COLO829 (cell line): ENCODE measurements around the gene ZNF888.
A peak's percentile ranks its signal among the peaks of the same experiment; 100 is the strongest.
"Not testable (repeated sequence)": the region's sequence is repeated elsewhere in the genome, so short reads cannot be mapped to it uniquely, and the experiment has no call there.

Experiments
- DNase-seq: peaks from one replicate; pipeline ENCODE4 v3.0.0; 2012; ENCODE audit warnings: low spot score

Gene ZNF888

GRCh38 chr19:52941941-52942385, 18.7 kb upstream of the ZNF888 start:
- no peak for DNase-seq

GRCh38 chr19:52941523-52941922, 18.3 kb upstream of the ZNF888 start:
- not testable (repeated sequence) for DNase-seq

- DNase-seq = not testable (repeated sequence)
Observed at GRCh38 chr19:52940905-52941304, 17.7 kb upstream of the ZNF888 start.

- no peak for DNase-seq
Observed at GRCh38 chr19:52938761-52939160, 15.5 kb upstream of the ZNF888 start.

- DNase-seq = no peak
Observed at GRCh38 chr19:52936954-52937325, 13.7 kb upstream of the ZNF888 start.

- no peak for DNase-seq
Observed at GRCh38 chr19:52936151-52936953, 13.1 kb upstream of the ZNF888 start.

DNA sequence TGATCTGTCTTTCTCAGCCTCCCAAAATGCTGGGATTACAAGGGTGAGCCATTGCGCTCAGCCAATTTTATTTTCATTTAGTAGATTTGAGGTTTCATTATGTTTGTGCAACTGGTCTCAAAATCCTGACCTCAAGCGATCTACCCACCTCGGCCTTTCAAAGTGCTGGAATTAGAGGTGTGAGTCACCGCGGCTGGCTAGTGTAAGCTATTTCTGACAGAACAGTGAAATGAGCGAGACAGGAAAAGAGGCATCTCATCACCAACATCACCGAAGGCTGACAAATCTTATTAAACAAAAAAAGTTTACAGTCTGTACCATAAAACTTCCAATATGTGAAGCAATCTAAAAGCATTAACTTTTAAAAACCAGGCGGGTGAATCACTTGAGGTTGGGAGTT, 12.2 kb upstream of the ZNF888 start:
- DNase-seq = no peak

DNA sequence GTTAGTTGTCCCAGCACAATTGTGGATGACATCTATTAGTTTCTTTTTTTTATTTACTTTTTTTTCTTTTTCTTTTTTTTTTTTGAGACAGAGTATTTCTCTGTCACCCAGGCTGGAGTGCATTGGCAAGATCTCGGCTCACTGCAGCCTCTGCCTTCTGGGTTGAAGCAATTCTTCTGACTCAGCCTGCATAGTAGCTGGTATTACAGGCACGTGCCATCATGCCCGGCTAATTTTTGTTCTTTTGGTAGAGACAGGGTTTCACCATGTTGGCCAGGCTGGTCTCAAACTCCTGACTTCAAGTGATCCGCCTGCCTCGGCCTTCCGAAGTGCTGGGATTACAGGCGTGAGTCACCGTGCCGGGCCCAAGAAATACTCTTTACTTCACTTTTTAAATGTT, 1.4 kb upstream of the ZNF888 start:
- not testable (repeated sequence) for DNase-seq

GRCh38 chr19:52923778-52924593, 758 bp upstream of the ZNF888 start:
- no peak for DNase-seq

DNA sequence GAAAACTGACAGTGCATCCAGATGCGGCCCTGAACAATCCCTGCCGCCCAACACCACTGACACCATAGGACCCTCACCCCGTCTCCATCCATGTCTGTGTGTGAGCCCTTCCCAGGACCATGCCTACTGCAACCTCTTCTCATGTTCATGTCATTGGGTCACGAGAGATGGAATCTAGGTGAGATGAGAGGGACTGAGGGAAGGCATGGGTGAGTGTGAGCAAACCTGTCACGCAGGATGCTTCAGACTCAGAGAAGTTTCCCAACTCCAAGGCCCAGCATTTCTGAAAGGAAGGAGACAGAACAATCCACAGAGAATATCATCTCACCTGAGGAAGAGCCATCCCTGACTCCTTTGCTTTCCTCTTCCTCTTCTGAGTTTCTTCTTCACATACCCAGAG, 5.7 kb downstream of the ZNF888 start:
- no peak for DNase-seq

DNA sequence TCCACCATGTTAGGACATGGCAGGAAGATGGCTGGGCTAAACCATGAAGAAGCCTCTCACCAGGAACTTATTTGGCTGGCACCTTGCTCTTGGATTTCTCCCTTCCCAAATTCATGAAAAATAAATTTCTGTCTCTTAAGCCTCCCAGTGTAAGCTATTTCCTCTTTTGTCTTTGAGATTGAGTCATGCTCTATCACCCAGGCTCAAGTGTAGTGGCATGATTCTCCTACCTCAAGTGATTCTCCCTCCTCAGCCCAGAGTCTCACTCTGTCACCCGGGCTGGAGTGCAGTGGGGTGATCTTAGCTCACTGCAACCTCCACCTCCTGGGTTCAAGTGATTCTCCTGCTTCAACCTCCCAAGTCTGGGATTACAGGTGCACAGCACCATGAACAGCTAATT, 12.6 kb downstream of the ZNF888 start:
- no peak for DNase-seq

- not testable (repeated sequence) for DNase-seq
Observed at GRCh38 chr19:52904052-52904780, 19.0 kb downstream of the ZNF888 start.

DNA sequence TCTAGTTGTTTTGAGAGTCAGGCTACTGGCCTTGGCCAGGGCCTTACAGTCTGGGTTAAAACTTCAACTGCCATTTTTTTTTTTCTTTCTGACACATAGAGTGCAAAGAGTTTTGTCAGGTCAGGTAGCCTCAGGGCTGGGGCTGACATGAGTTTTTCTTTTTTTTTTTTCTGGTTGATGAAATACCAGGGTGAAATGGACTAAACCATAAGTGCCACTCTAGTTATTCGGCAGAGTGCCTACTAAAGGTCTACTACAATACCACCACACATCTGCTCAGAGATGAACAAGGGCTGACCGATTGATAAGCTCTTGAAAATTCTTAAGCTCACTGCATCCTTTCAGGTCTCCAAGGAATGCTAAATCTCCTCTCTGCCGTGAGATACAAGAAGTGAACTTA, 21.4 kb downstream of the ZNF888 start:
- DNase-seq = no peak

DNA sequence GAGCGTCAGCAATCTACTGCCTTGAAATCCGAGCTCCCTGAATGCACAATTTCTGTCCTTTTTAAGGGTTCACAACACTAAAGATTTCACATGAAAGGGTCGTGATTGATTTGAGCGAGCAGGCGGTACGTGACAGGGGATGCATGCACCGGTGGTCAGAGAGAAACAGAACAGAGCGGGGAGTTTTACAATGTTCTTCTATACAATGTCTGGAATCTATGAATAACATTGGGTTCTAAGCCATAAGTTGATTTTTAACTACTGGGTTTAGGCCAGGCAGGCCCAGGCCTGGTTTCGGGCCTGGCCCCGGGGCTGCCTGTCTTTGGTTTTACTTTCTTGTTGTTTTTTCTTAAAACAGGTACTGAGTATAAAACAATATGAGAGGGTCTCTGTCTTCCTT, 24.6 kb downstream of the ZNF888 start:
- DNase-seq = not testable (repeated sequence)

- DNase-seq = no peak
Observed at GRCh38 chr19:52898101-52898500, 25.1 kb downstream of the ZNF888 start.

DNA sequence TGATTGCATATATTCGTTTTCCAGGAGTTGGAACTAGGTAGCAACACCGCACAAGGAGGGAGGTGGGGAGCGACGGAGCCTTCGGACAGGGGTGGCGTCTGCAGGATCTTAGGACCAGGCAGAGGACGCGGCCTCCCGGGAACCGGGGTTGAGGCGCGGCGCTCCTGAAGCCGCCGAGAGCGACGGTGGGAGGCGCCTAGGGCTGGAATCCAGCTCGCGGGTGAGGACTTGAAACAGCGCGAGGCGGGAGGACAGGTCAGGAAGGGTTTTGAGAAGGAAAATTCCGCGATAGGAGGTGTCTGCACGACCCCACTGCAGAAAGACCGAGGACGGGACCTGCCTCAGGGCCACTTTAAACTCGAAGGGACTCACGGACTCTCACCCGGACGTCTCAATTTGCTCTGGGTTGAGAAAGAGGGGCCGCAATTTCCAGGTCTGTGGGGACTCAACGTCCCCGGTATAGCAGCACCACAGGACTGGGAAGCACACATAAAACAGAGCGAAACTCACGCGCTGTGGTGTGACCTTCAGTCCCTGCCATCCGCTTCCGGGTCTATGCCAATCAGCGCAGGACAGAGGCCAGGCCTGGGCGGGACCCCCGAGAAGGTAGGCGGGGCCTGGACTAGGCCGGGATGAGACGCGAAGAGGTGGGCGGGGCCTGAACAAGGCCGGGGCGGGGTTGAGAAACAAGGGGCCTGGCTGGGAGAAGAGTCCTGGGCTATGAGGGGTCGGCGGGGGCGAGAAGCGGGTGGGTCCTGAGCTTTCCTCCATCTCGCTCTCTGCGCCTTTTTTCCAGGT, 25.9 kb downstream of the ZNF888 start, which contains the start of gene ZNF320:
TSS of gene ZNF320 (minus strand) at position 498 of the 798 bp plus-strand sequence. CDS start 7,380 bp downstream, outside the sequence.
- peak; percentile 65 for DNase-seq

GRCh38 chr19:52896431-52897137, 26.6 kb downstream of the ZNF888 start:
- peak; percentile 2 for DNase-seq

- DNase-seq = no peak
Observed at GRCh38 chr19:52891336-52891735, 31.9 kb downstream of the ZNF888 start.

DNA sequence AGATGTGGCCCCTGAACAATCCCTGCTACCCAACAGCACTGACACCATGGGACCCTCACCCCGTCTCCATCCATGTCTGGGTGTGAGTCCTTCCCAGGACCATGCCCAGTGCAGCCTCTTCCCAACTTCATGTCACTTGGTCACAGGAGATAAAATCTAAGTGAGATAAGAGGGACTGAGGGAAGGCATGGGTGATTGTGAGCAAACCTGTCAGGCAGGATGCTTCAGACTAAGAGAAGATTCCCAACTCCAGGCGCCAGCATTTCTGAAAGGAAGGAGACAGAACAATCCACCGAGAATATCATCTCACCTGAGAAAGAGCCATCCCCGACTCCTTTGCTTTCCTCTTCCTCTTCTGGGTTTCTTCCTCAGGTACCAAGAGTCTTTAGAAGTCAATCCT, 33.3 kb downstream of the ZNF888 start:
- DNase-seq = no peak

DNA sequence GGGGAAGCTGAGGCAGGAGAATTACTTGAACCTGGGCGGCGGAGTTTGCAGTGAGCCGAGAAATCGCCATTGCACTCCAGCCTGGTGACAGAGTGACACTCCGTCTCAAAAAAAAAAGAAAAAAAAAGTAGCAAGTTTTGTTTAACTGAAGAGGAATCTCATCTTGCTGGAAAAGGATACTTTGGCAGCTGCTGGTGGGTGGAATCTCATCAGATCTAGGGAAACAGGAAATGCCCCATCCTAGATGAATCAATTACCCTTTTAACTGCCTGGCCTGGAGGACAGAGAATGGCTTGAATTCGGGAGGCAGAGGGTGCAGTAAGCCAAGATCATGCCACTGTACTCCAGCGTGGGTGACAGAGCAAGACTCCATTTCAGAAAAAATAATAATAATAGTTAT, 34.2 kb downstream of the ZNF888 start:
- no peak for DNase-seq

DNA sequence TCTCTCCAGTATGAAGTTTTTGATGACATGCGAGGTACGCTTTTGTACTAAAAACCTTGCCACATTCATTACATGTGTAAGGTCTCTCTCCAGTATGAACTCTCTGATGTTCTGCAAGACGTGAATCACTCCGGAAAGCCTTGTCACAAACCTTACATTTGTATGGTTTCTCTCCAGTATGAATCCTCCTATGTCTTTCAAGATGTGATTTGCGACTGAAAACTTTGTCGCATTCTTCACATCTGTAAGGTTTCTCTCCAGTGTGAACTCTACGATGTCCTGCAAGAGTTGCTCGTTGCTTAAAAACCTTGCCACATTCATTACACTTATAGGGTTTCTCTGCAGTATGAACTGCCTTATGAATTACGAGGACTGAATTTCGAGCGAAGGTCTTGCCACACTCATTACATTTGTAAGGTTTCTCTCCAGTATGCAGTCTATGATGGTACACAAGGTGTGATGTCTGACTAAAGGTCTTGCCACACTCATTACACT, 42.3 kb downstream of the ZNF888 start:
- no peak for DNase-seq
